ENCODE measurements around the gene LAIR2.

LAIR2 gene

GRCh38 chr19:54551293-54551692, 48.7 kb downstream of the LAIR2 start:
- Histone ChIP-seq H3K4me3 (replicated peaks; ENCODE audit: insufficient read depth, low read length) (no peak overlapping the region), H3K27me3 (ENCODE audit: insufficient read depth, poor library complexity, severe bottlenecking) (peaks cover 2% of the 10 kb centered on the region), H3K27ac (replicated peaks) (no peak overlapping the region)
- TF ChIP-seq REST (IDR thresholded peaks at IDR 0.05; ENCODE audit: insufficient replicate concordance, low read depth) (no peak), SPI1 (IDR thresholded peaks at IDR 0.05; ENCODE audit: borderline replicate concordance, low read depth) (no peak), POLR2AphosphoS5 (IDR thresholded peaks at IDR 0.05; ENCODE audit: low read depth) (no peak), GABPA (IDR thresholded peaks at IDR 0.05; ENCODE audit: low read depth) (no peak), CTCF (IDR thresholded peaks at IDR 0.05; ENCODE audit: insufficient read depth, low read length) (no peak)
- no peak for DNase-seq (ENCODE audit: low read depth in 1 of 2, low spot score in 1 of 2)

GRCh38 chr19:54551950-54552912, 49.6 kb downstream of the LAIR2 start:
- TF ChIP-seq REST (IDR thresholded peaks at IDR 0.05; ENCODE audit: insufficient replicate concordance, low read depth) (no peak), SPI1 (IDR thresholded peaks at IDR 0.05; ENCODE audit: borderline replicate concordance, low read depth) (no peak), GABPA (IDR thresholded peaks at IDR 0.05; ENCODE audit: low read depth) (no peak), CTCF (IDR thresholded peaks at IDR 0.05; ENCODE audit: insufficient read depth, low read length) (no peak), POLR2AphosphoS5 (IDR thresholded peaks at IDR 0.05; ENCODE audit: low read depth) (no peak)
- H3K27me3 ChIP-seq (ENCODE audit: insufficient read depth, poor library complexity, severe bottlenecking): peaks cover 2% of the 10 kb centered on the region
- no peak overlapping the region for H3K4me3 ChIP-seq (replicated peaks; ENCODE audit: insufficient read depth, low read length)
- DNase-seq (ENCODE audit: low read depth in 1 of 2, low spot score in 1 of 2): peak in 1 of 2 experiments; percentile 31
- H3K27ac ChIP-seq (replicated peaks): no peak overlapping the region

GRCh38 chr19:54552913-54553310, 50.3 kb downstream of the LAIR2 start:
- Histone ChIP-seq H3K27ac (replicated peaks) (no peak overlapping the region), H3K27me3 (ENCODE audit: insufficient read depth, poor library complexity, severe bottlenecking) (peaks cover 2% of the 10 kb centered on the region), H3K4me3 (replicated peaks; ENCODE audit: insufficient read depth, low read length) (no peak overlapping the region)
- no peak for DNase-seq (ENCODE audit: low read depth in 1 of 2, low spot score in 1 of 2)
- no peak for TF ChIP-seq POLR2AphosphoS5 (IDR thresholded peaks at IDR 0.05; ENCODE audit: low read depth)
- TF ChIP-seq SPI1 (IDR thresholded peaks at IDR 0.05; ENCODE audit: borderline replicate concordance, low read depth): no peak
- TF ChIP-seq GABPA (IDR thresholded peaks at IDR 0.05; ENCODE audit: low read depth): no peak
- TF ChIP-seq CTCF (IDR thresholded peaks at IDR 0.05; ENCODE audit: insufficient read depth, low read length): no peak
- TF ChIP-seq REST (IDR thresholded peaks at IDR 0.05; ENCODE audit: insufficient replicate concordance, low read depth): no peak
